GM21786 (cell line): ENCODE measurements around the gene RARB.

ENCODE experiments used
- ATAC-seq: cut with Tn5 transposase; IDR thresholded peaks from one replicate; pipeline ENCODE4 v1.9.1; 2021; ENCODE audit not compliant: unreplicated experiment

RARB gene

DNA sequence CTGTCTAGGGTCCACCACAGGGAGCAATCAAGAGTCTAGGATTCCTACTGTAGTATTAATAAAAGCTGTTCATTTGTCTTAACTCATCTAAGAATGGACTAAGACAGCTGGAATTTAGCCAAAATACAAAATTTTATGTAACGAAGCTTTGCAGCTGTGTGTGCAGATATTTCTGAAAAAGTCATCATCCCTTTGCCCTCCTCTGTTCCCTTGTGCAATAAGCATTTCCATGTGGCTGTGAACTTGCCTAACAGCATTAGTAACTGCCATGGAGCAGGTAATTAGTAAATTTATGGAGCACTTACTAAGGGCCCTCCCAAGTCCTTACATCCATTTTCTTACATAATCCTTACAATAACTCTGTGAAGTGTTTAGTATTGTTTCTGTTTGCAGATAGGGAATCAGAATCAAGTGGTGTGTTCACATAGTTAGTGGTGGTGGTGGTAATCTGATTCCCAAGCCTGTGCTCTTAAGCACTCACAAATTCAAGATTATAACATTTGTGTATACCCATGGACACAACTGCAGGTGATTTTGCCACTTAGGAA lies 114.5 kb downstream of the RARB start:
- no peak for ATAC-seq

- ATAC-seq, result no peak
Measured at GRCh38 chr3:25547103-25547502, 119.0 kb downstream of the RARB start.

DNA sequence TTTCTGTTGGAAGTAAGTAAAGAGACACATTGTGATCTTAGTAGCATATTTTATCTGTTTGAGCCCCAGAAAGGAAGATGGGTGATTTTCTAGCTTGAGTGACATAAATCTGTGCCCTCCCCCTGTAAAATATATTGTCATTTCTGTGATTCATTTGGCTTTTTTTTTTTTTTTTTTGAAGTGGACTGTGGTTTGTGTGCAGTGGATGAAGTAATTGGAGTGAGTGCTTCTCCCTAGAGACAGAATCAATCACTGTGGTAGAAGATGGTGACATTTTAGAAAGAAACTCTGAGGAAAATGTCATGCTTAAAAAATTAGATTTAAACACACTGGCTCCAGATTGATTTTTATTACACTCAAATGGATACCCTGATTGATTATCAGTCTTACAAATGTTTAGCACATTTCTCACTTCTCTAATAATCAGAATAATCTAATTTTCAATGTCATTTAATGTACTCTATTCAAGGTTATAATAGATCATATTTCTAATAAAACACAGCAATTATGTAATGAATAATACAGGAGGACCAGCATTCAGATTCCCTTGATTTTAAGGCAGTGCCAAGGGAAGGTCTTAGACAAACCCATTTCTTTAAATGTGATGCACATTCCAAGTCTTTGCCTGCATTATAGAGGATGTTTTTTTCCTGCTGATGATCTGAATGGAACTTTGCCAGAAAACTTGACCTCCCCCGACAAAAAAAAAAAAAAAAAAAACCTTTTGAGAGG lies 120.0 kb downstream of the RARB start:
- no peak for ATAC-seq

- ATAC-seq, result no peak
Measured at GRCh38 chr3:25548836-25549235, 120.8 kb downstream of the RARB start.

- no peak for ATAC-seq
Measured at GRCh38 chr3:25552251-25552650, 124.2 kb downstream of the RARB start.

- no peak for ATAC-seq
Measured at GRCh38 chr3:25554376-25554775, 126.3 kb downstream of the RARB start.

GRCh38 chr3:25555695-25556437 lies 127.8 kb downstream of the RARB start:
- ATAC-seq, result no peak

DNA sequence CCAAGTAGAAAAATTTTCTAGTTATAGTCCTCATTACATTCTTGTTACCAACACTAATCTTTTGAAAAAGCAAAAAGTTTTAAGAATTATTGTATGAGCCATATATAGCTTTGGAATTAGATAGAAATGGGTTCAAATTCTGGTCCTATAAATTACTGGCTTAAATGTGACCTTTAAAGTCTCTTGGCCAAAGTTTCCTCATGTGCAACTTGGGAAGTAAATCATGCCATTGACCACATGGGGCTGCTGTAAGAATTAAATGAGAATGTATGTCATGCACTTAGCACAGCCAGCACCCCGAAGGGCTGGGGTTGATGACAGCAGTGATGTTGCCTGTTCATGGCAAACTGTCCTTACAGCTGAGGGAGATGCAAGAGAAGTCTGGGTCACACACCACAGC lies 128.4 kb downstream of the RARB start:
- no peak for ATAC-seq

DNA sequence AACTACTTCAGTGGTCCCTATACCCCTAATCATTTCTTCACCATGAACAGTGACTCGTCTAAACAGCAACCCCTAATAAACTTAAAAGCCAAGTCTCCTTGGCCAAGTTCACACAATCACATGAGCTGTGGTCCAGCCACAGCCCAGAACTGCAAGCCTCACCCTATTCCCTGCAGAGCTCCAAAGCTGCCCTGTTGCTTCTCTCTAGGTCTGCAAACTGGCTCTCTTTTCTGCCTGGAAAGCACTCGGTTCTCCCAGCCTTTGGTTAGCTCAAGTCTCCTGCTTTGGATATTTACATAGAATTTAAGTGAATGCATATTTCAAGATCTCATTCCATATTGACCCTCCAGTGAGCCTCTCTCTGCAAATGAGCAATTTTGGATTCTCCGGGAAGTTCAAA lies 129.6 kb downstream of the RARB start:
- no peak for ATAC-seq

DNA sequence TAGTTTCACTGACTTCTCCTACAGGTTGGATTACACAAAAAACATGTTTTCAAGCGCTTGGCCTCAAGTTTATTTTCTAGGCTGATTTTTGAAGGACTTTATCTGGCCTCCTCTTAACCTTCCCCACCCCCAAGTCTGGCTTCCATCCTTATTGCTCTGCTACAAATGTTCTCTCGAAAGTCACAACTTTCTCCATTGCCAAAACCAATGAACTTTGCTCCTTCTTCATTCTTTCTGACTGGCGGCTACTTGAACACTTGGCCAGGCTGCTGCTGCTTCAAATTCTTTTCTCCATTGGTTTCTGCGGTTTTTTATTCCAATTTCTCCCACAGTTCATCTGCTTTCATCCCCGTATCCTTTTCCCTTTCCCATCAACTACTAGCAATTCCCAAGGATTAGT lies 130.1 kb downstream of the RARB start:
- ATAC-seq, result no peak

GRCh38 chr3:25558796-25559195 lies 130.7 kb downstream of the RARB start:
- ATAC-seq, result no peak

- ATAC-seq, result no peak
Measured at GRCh38 chr3:25563601-25564000, 135.5 kb downstream of the RARB start.

- no peak for ATAC-seq
Measured at GRCh38 chr3:25564075-25564474, 136.0 kb downstream of the RARB start.

- no peak for ATAC-seq
Measured at GRCh38 chr3:25565807-25566206, 137.7 kb downstream of the RARB start.

DNA sequence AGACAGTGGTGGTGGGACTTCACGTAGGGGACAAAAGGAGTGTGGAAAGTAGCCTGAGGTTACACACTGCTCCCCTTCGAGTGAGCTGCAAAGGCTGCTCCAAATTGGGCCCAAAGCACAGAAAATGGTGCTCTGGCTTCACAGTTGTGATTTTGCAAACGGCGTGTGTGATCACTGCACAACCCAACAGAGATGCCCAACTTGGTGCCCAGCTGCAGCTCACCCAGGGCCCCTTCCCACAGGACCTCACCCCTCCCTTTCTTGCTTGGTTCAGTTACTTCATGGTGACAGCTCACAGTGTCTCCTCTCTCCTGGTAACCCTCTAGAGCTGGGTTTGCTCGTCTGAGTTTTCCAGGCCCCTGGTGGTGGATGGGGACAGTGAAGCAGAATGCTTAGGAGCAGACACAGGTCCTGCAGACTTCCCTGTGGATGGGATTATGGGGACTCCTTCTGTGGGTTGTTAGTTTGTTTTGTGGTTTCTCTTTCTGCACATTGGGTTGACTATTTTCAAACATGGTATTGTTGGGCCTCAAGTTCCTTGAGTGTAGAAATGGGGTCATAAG lies 138.4 kb downstream of the RARB start:
- no peak for ATAC-seq

GRCh38 chr3:25567388-25567787 lies 139.3 kb downstream of the RARB start:
- no peak for ATAC-seq

DNA sequence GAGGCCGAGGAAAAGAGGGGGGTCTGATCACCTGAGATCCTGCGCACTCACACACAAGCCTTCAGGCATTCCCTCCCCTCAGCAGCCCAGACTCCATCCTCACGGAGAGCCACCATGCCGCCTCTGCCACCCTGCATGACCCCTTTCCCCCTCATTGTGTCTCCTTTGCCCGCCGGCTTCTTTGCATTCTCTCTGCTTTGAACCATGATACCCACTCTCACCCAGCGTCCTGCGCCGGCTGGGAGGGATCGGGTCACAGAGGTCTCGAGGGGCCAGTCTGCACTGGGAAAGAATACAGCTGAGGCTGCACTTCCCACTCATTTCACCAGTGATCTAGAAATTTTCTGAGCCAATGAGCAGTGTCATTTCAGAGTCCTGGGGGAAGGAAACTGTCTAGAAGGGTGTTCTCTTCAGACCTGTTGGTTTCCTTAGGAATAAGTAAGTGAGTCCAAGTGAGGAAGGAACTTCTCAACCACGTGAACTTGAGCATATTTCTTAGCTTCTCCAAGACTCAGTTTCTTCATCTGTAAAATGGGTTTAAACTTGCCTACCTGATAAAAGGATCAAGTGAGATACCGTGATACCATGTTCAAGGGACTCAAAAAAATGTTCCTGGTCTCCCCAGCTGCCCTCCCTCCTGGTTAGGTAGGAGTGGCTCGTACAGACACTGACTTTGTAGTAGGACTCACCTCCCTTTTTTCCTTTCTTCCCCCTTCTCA lies 139.9 kb downstream of the RARB start:
- no peak for ATAC-seq

DNA sequence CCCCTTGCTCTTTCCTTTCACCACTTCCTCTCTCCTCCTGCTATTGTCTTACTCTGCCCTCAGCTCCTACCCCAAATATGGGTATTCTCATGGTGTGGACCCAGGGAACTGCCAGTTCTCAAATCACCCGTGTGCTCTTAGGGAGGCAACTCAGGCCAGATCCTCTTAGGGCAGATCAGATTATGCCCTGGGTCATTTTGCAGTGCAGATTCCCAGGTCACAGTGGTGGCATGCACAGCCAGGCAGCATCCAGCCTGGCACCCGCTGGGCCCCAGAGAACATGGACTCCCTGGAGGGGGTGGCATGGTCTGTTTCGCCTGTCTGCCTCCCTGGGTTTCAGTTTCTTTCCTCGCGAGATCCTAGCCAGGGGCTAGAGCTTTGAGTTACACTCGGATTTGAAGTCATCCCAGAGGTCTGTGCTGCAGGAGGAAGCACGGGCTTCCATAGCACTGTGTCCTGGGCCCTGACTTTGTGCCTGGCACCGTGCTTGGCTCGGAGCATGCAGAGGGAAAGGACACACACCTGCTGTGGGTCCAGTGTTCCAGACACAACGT lies 140.5 kb downstream of the RARB start:
- no peak for ATAC-seq

DNA sequence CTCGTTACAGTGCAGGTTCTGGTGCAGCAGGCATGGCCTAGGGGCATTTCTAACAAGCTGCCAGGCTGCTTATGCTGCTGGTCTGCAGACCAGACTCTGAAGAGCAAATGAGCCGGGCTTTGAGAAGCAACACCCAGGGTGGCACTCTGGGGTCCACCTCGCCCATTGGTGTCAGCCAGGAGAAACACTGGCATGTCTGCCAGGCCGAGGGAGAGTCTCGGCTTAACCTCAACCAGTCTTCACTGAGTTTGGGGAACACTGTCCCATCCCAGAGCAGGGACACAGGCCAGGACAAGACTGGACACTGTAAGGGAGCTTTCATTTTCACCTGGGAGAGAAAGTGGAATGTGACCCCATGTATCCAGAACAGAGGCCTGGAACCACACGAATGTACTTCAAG lies 143.2 kb downstream of the RARB start:
- ATAC-seq, result no peak

- ATAC-seq, result no peak
Measured at GRCh38 chr3:25572336-25572735, 144.3 kb downstream of the RARB start.

DNA sequence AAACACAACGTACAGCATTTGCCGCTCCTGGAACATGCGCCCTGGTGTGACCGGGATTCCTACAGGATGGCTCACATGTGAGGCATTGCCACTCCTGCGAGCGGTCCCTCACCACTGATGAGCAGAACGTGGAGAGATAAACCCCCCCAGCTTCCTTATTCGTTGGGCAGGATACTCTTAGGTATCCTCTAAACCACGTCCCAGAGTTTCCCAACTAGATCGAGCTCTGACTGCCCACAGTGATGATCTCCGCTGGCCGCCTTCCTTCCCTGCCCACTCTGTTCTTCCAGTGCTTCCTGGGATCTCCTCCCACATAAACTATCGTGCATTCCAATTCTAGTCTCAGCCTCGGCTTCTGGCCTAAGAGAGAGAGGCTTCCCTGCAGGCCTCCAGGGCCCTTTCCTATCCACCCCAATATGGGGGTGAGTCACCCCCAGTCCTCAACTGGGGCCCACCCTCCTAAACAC lies 144.9 kb downstream of the RARB start:
- no peak for ATAC-seq
